Measurements from ENCODE around the gene TMEM108. TPM values are rescaled to one million over a fixed set of nuclear protein-coding genes. Genes with fewer than 3 reads are reported as not detected.

The TMEM108 gene
- total and polyA plus RNA-seq, 11 donors: 0.14 to 2.8 (median 0.57) TPM

DNA sequence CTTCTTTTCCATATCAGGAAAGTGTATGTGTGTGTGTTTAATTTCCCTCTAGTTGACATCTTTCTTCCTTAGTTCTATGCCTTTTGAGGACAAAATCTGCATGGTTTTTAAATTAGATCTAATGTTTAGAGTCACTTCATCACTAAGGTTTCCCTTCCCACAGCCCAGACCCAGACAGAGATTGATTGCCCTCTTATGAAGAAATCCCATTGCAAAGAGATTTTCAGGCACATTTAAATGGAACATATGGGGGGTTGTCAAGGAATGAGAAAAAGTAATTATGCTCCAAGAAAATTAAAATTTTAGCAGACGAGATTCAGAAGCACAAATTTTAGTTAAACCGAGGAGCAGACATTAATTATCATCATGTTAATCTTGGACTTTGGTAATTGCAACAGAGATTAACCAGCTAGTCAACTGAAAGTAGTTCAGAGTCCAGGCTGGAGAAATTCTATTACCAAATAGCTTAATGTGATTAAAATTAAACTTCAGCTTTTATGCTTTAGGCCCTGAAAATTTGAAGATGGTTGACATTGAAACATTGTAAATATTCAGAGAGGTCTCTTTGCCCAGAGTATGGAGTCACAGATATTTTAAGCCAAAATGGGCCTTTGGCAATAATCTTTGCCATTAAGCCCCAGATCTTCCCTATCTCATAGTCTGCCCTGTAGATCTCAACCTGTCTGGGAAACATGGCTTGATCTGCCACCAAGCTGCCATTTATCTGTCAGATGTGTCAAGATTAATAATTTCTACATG is 143.4 kb downstream of the TMEM108 start:
- DNase-seq (no peak), ATAC-seq (no peak)
- intact Hi-C loops (cut with DNase I): no loop called here
- Histone ChIP-seq H3K27me3 (no peaks in the 10 kb centered on the region), H3K27ac (no peak overlapping the region), H3K4me1 (no peaks in the 10 kb centered on the region), H3K4me3 (no peak overlapping the region), H3K9me3 (no peaks in the 10 kb centered on the region), H3K36me3 (no peaks in the 10 kb centered on the region)
- 82 to 91% (median 87%) methylated on average over 2 of the region's 2 CpGs for WGBS, 4 donors
- TF ChIP-seq, protein P1, sequence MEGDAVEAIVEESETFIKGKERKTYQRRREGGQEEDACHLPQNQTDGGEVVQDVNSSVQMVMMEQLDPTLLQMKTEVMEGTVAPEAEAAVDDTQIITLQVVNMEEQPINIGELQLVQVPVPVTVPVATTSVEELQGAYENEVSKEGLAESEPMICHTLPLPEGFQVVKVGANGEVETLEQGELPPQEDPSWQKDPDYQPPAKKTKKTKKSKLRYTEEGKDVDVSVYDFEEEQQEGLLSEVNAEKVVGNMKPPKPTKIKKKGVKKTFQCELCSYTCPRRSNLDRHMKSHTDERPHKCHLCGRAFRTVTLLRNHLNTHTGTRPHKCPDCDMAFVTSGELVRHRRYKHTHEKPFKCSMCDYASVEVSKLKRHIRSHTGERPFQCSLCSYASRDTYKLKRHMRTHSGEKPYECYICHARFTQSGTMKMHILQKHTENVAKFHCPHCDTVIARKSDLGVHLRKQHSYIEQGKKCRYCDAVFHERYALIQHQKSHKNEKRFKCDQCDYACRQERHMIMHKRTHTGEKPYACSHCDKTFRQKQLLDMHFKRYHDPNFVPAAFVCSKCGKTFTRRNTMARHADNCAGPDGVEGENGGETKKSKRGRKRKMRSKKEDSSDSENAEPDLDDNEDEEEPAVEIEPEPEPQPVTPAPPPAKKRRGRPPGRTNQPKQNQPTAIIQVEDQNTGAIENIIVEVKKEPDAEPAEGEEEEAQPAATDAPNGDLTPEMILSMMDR (IDR thresholded peaks at IDR 0.05): no peak
- no peak for TF ChIP-seq POLR2A (IDR thresholded peaks at IDR 0.05)

DNA sequence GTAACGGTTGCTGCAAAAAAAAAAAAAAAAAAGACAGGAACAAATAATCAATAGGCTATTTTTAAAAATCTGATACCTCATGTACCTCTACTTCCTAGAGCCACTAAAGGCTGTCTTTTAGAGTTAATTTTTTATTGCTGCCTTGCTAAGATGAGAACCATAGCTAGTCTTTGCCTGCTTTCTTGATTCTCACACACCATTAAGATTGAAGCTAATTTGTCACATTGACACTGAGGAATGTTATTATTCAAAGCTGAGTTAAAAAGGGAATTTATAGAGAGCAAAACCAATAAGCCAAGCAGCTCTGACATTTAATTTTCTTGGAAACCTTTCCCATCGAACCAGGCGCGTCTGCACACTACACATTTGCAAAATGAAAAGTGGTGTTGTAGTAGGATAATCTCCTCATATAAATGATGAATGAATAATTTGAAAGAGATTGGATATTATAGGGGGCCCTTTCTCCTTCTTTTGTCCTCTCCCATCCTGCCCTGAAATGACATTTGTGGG is 149.7 kb downstream of the TMEM108 start:
- H3K27me3 ChIP-seq: no peaks in the 10 kb centered on the region
- no peak for ATAC-seq

DNA sequence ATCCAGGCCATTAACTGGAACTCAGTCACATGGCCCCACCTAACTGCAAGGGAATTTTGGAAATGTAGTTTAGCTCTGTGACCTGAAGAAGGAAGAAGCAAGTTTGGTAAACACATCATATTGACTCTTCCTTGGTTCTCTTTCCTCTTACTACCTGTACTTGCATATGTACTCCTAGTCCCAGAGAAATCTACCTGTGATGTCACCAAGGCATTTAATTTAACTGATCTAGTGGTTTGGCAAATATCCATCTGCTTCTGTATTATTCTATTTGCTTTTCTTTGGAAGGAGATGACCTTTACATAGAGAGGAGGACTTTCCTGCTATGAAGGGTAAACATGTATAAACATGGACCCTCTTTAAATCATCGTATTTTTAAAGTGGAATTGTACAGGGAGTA is 150.8 kb downstream of the TMEM108 start:
- Histone ChIP-seq H3K36me3 (no peaks in the 10 kb centered on the region), H3K27ac (no peak overlapping the region), H3K9me3 (no peaks in the 10 kb centered on the region), H3K4me3 (no peak overlapping the region), H3K27me3 (no peaks in the 10 kb centered on the region), H3K4me1 (peaks cover 0 to 14% (median 0%) of the 10 kb centered on the region in 12 donors)
- no peak for ATAC-seq
- TF ChIP-seq, protein P1 (IDR thresholded peaks at IDR 0.05): no peak
- no peak for TF ChIP-seq POLR2A (IDR thresholded peaks at IDR 0.05)
- intact Hi-C loops (cut with DNase I): no loop called here
- no peak for DNase-seq
- WGBS, 4 donors: 78 to 87% (median 84%) methylated on average over 1 of the region's 1 CpG

More for the DNA sequence above, 149.7 kb downstream of the TMEM108 start:
- no peak for DNase-seq
- Histone ChIP-seq H3K36me3 (no peaks in the 10 kb centered on the region), H3K9me3 (no peaks in the 10 kb centered on the region), H3K4me1 (peaks cover 0 to 14% (median 0%) of the 10 kb centered on the region in 12 donors), H3K27ac (no peak overlapping the region), H3K4me3 (no peak overlapping the region)
- 89 to 91% (median 90%) methylated on average over 4 of the region's 4 CpGs for WGBS, 4 donors
- no peak for TF ChIP-seq POLR2A (IDR thresholded peaks at IDR 0.05)
- TF ChIP-seq, protein P1 (IDR thresholded peaks at IDR 0.05): no peak
- intact Hi-C loops (cut with DNase I): no loop called here

DNA sequence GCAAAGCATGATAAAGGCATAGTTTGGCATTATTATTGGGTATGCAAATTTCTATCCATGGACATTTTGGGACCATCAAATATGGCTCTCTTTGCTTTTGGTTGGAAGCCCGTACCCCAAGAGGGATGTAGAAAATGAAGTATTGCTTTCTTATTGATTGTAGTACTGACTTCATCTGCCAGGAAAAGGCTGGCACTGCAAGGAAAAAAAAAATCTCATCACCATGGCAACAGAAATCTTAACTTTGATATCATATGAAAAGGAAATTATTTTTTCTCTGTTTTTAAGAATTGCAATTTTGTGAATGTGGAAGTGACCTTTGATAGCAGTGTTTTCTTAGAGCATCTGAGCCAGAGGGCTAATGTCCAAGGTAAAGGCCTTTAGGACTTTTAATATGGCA is 151.7 kb downstream of the TMEM108 start:
- Histone ChIP-seq H3K4me1 (peaks cover 0 to 14% (median 0%) of the 10 kb centered on the region in 12 donors), H3K4me3 (no peak overlapping the region), H3K27me3 (no peaks in the 10 kb centered on the region), H3K36me3 (no peaks in the 10 kb centered on the region), H3K9me3 (no peaks in the 10 kb centered on the region), H3K27ac (no peak overlapping the region)
- 82 to 92% (median 91%) methylated on average over 1 of the region's 1 CpG for WGBS, 4 donors
- intact Hi-C loops (cut with DNase I): no loop called here
- TF ChIP-seq, protein P1 (IDR thresholded peaks at IDR 0.05): no peak
- TF ChIP-seq POLR2A (IDR thresholded peaks at IDR 0.05): no peak
- no peak for DNase-seq
- no peak for ATAC-seq

Data from heart left ventricle (tissue), 16 donors.